Stimulated activated naive CD8-positive, alpha-beta T cell treated with anti-CD3 and anti-CD28 coated beads, Interleukin-15, amount 100 ng/mL, for 72 hours (primary cell): ENCODE measurements around the gene RPN1.
"Not testable (repeated sequence)": the region's sequence is repeated elsewhere in the genome, so short reads cannot be mapped to it uniquely, and the experiment has no call there.

ENCODE experiments used
- ATAC-seq: fragments of 150-1000 bp; cut with Tn5 transposase; 2 replicates; pipeline ENCODE4 v1.10.0; 2021; ENCODE audit warnings: mild to moderate bottlenecking, moderate library complexity
- DNase-seq, 2 donors: peaks; one replicate each; pipeline ENCODE4 v3.0.0; 2021 to 2022
- H3K27ac Mint-ChIP-seq, 2 donors: one replicate each; pipeline ENCODE4 v1.8.0; 2022; ENCODE audit warnings: mild to moderate bottlenecking in 2 of 2, mixed read lengths in 2 of 2, moderate library complexity in 2 of 2
- H3K27me3 Mint-ChIP-seq: one replicate; pipeline ENCODE4 v1.8.0; 2022; ENCODE audit warnings: mixed read lengths
- H3K4me1 Mint-ChIP-seq: one replicate; pipeline ENCODE4 v1.8.0; 2022; ENCODE audit warnings: mild to moderate bottlenecking, mixed read lengths
- H3K4me3 Mint-ChIP-seq, 2 donors: one replicate each; pipeline ENCODE4 v1.8.0; 2022; ENCODE audit warnings: mild to moderate bottlenecking in 2 of 2, mixed read lengths in 2 of 2, moderate library complexity in 1 of 2
- H3K9me3 Mint-ChIP-seq, 2 donors: one replicate each; pipeline ENCODE4 v1.8.0; 2022; ENCODE audit warnings: mixed read lengths in 2 of 2

Gene RPN1

DNA sequence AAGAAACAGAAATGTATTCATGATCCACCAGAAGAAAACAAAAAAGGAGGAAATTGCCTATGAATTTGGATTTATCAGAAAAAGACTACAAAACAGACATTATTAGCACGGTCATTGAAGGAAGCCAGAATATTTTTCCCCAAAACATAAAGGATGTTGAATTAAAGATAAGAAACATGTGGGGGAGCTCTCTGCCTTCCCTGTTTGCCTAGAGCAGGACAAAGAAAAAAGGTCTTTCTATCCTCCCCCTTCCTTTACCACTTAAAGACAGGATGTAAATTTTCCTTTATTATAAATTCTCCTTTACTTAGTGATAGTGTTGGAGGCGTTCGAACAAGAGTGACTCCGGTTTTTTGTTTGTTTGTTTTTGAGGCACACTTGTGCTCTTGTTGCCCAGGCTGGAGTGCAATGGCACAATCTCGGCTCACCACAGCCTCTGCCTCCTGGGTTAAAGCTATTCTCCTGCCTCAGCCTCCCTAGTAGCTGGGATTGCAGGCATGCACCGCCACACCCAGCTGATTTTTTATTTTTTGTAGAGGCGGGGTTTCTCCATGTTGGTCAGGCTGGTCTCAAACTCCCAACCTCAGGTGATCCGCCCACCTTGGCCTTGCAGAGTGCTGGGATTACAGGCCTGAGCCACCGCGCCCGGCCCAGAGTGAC, 14.9 kb upstream of the RPN1 start:
- H3K9me3 Mint-ChIP-seq, result no peaks in the 10 kb centered on the region
- no peak for ATAC-seq

DNA sequence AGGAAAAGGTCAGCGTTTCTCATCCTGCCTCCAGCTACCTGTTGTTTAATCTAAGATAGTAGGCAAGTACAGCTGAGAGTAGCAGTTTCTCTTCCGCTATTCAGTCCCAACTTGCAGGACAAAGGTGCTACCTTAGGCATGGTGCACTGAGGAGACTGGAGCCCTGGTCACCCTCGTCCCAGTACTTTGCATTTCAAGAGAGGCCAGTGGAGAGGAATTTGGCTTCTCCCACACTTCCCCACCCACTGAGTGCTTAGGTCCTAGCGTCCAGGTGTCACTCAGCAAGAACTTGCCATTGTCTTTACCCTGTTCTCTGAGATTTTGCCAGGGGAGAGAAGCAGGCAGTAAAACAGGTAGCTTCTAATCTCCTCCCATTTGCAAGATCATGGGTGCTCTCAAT, 12.5 kb upstream of the RPN1 start:
- H3K4me3 Mint-ChIP-seq, result no peak overlapping the region
- peaks cover 8% of the 10 kb centered on the region for H3K27me3 Mint-ChIP-seq

More for the DNA sequence above, 14.9 kb upstream of the RPN1 start:
- no peaks in the 10 kb centered on the region for H3K4me1 Mint-ChIP-seq
- DNase-seq, result no peak
- no peak overlapping the region for H3K27ac Mint-ChIP-seq
- no peak overlapping the region for H3K4me3 Mint-ChIP-seq
- peaks cover 8% of the 10 kb centered on the region for H3K27me3 Mint-ChIP-seq

DNA sequence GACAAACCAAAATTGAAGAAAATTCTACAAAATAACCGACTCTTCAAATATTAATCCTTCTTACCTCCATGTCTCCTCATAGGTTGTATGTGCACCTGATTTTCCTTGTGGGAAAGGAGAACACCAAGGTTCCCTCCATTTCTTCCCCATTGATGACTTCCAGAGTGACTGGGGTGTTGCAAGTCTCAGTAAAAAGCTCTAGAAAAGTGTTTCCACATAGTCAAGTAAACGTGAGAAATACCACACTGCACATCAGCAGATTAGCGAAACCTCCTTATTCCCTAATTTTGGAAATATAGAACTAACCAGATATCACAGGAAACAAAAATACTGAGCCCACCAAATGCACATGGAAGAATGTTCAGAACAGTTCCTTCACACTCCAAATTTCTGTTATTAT, 4.9 kb upstream of the RPN1 start:
- DNase-seq, result no peak
- H3K9me3 Mint-ChIP-seq, result no peaks in the 10 kb centered on the region
- no peak for ATAC-seq
- H3K4me3 Mint-ChIP-seq, result no peak overlapping the region
- H3K27me3 Mint-ChIP-seq, result no peaks in the 10 kb centered on the region
- peaks cover 14% of the 10 kb centered on the region for H3K4me1 Mint-ChIP-seq
- no peak overlapping the region for H3K27ac Mint-ChIP-seq

More for the DNA sequence above, 12.5 kb upstream of the RPN1 start:
- Mint-ChIP-seq H3K4me1 (no peaks in the 10 kb centered on the region), H3K27ac (no peak overlapping the region), H3K9me3 (no peaks in the 10 kb centered on the region)
- no peak for DNase-seq
- no peak for ATAC-seq

DNA sequence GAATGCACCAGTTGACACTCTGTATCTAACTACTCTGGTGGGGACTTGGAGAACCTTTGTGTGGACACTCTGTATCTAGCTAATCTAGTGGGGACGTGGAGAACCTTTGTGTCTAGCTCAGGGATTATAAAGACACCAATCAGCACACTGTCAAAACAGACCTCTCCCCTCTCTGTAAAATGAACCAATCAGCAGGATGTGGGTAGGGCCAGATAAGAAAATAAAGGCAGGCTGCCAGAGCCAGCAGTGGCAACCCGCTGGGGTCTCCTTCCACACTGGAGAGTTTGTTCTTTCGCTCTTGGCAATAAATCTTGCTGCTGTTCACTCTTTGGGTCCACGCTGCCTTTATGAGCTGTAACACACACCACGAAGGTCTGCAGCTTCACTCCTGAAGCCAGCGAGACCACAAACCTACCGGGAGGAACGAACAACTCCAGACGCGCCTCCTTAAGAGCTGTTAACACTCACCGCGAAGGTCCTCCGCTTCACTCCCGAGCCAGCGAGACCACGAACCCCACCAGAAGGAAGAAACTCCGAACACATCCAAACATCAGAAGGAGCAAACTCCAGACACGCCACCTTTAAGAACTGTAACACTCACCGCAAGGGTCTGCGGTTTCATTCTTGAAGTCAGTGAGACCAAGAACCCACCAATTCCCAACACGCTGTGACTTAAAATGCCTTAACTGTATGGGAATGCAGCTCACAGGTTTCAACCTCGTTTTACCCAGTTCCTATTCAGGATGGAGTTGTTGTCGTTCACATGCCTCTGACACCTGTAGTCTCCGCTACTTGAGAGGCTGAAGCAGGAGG, 3.6 kb upstream of the RPN1 start:
- H3K4me3 Mint-ChIP-seq, result peak overlapping the region; percentile 78 to 89
- not testable (repeated sequence) for ATAC-seq, H3K9me3 Mint-ChIP-seq, H3K27me3 Mint-ChIP-seq
- DNase-seq, result peak; percentile 53 to 57
- peaks cover 14% of the 10 kb centered on the region for H3K4me1 Mint-ChIP-seq
- H3K27ac Mint-ChIP-seq, result peak overlapping the region; percentile 10 to 66

DNA sequence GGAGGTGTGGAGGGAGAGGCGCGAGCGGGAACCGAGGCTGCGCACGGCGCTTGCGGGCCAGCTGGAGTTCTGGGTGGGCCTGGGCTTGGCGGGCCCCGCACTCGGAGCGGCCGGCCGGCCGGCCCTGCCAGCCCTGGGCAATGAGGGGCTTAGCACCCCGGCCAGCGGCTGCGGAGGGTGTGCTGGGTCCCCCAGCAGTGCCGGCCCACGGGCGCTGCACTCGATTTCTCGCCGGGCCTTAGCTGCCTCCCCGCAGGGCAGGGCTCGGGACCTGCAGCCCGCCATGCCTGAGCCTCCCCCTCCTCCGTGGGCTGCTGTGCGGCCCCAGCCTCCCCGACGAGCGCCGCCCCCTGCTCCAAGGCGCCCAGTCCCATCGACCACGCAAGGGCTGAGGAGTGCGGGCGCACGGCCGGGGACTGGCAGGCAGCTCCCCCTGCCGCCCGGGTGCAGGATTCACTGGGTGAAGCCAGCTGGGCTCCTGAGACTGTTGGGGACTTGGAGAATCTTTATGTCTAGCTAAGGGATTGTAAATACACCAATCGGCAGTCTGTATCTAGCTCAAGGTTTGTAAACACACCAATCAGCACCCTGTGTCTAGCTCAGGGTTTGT, 2.9 kb upstream of the RPN1 start:
- H3K4me3 Mint-ChIP-seq, result peak overlapping the region; percentile 78 to 89
- peak in 1 of 2 donors; percentile 67 for DNase-seq
- not testable (repeated sequence) for ATAC-seq, H3K9me3 Mint-ChIP-seq, H3K27me3 Mint-ChIP-seq
- peak overlapping the region in 1 of 2 donors; percentile 10 for H3K27ac Mint-ChIP-seq
- H3K4me1 Mint-ChIP-seq, result peaks cover 21% of the 10 kb centered on the region

DNA sequence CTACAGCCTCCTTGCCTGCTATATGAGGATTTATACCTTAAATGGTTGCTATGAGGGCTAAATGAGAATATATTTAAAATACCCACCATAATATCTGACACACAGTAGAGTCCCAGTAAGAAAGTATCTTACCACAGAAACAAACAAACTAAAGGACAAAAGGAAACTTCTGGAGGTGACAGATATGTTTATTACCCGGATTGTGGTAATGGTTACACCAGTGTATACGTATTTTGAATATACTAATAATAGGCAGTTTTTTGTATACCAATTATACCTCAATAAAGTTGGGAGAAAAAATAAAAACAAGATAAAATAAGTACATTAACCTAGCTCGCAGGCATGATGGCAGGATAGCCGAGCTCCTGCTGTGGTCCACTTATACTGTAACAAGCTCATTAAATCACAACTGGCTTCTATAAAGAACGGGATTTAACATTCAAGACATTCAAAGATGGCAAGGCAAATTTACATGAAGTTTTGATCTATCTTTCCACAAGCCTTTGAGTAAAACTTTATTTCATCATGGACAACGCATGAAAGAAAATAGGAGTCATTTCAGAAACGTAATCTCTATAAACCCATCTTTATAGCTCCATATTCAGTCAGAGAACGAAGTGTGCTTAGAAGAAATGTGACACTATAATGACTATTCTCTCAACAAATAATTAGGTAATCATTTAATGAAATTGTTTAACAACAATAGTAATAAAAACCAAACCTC, 1.5 kb downstream of the RPN1 start:
- no peak for DNase-seq
- H3K27me3 Mint-ChIP-seq, result no peaks in the 10 kb centered on the region
- H3K27ac Mint-ChIP-seq, result peak overlapping the region; percentile 48 to 93
- H3K4me3 Mint-ChIP-seq, result peak overlapping the region; percentile 82 to 93
- peaks cover 37% of the 10 kb centered on the region for H3K4me1 Mint-ChIP-seq
- no peaks in the 10 kb centered on the region for H3K9me3 Mint-ChIP-seq
- no peak for ATAC-seq

DNA sequence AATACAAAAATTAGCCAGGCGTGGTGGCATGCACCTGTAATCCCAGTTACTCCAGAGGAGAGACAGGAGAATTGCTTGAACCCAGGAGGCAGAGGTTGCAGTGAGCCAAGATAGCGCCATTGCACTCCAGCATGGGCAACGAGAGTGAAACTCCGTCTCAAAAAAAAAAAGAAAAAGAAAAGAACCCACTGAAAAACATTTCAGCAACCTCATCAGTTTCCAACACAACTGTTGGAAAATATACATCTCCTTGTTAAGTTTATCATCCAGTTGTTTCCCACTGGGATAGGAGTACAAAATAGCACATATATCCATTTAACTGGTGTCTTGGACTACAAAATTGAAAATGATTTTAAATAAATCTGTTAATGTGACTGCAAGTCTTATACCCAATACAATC, 2.2 kb downstream of the RPN1 start:
- ATAC-seq (no peak), DNase-seq (no peak)
- Mint-ChIP-seq H3K4me1 (peaks cover 32% of the 10 kb centered on the region), H3K9me3 (no peaks in the 10 kb centered on the region), H3K27ac (peak overlapping the region in 1 of 2 donors; percentile 86), H3K27me3 (no peaks in the 10 kb centered on the region), H3K4me3 (peak overlapping the region; percentile 82 to 93)

DNA sequence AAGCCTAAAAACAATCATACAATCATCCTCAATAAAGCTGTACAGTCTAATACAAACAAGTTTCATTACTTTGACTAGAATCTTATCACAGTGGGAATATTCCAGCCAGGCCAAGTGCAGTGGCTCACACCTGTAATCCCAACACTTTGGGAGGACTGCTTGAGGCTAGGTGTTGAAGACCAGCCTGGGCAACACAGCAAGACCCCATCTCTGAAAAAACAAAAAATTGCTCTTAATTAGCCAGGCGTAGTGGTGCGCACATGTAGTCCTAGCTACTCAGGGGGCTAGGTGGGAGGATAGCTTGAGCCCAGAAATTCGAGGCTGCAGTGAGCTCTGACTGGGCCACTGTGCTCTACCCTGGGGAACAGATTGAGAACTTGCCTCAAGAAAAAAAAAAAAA, 3.3 kb downstream of the RPN1 start:
- ATAC-seq (no peak), DNase-seq (no peak)
- peaks cover 35% of the 10 kb centered on the region for H3K4me1 Mint-ChIP-seq
- H3K27me3 Mint-ChIP-seq, result no peaks in the 10 kb centered on the region
- H3K9me3 Mint-ChIP-seq, result no peaks in the 10 kb centered on the region
- H3K4me3 Mint-ChIP-seq, result no peak overlapping the region
- H3K27ac Mint-ChIP-seq, result no peak overlapping the region

DNA sequence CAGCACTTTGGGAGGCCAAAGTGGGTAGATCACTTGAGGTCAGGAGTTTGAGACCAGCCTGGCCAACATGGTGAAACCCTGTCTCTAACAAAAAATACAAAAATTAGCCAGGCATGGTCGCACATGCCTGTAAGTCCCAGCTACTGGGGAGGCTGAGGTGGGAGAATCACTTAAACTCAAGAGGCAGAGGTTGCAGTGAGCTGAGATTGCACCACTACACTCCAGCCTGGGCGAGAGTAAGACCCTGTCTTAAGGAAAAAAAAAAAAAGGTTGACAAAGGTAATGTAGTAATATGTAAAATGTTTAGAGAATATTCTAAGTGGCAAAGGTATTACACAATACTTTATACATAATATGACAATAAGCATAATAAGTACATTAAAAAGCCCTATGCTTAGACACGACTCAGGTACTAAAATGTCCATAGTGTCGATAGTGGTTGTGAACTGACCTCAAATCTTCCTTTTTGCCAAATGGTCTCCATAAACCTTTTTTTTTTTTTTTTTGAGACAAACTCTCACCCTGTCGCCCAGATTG, 16.5 kb downstream of the RPN1 start:
- H3K4me3 Mint-ChIP-seq, result no peak overlapping the region
- H3K27ac Mint-ChIP-seq, result peak overlapping the region in 1 of 2 donors; percentile 8
- no peaks in the 10 kb centered on the region for H3K27me3 Mint-ChIP-seq
- H3K9me3 Mint-ChIP-seq, result no peaks in the 10 kb centered on the region
- ATAC-seq (no peak), DNase-seq (no peak)
- peaks cover 11% of the 10 kb centered on the region for H3K4me1 Mint-ChIP-seq

DNA sequence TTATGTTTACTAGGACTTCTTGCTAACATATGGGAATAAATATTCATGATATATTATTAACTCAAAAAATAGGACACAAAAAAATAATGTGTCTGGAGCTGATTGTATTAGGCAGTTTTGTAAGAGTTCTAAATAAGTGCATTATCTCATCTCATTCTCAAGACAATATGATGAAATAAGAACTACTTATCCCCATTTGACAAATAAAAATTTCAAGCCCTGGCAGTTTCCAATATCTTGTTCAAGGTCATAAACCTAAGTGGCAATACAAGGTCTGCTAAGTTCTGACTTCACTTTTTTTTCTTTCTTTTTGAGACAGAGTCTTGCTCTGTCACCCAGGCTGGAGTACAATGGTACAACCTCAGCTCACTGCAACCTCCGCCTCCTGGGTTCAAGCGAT, 18.3 kb downstream of the RPN1 start:
- DNase-seq (no peak), ATAC-seq (no peak)
- Mint-ChIP-seq H3K27me3 (no peaks in the 10 kb centered on the region), H3K4me3 (no peak overlapping the region), H3K4me1 (peaks cover 2% of the 10 kb centered on the region), H3K9me3 (no peaks in the 10 kb centered on the region), H3K27ac (no peak overlapping the region)

DNA sequence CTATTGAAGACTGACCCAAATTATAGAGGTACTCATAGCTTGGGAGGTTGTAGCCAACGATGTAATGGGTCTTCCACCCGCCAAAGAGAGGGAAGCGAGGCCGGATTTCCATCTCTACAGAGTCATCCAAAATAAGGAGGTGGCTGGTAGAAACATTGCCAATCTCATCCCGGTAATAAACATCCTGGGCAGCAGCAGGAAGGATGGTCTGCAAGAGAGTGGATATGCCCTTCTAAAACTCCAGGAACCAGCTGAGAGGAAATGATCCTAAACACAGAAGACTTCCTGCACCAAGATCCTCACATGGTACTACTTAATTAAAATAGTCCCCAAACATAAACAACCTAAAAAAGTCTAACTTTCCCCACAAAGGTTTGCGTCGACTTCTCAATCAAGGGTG, 20.7 kb downstream of the RPN1 start:
- no peak for DNase-seq
- ATAC-seq, result no peak
- peaks cover 6% of the 10 kb centered on the region for H3K4me1 Mint-ChIP-seq
- no peaks in the 10 kb centered on the region for H3K9me3 Mint-ChIP-seq
- no peak overlapping the region for H3K4me3 Mint-ChIP-seq
- no peaks in the 10 kb centered on the region for H3K27me3 Mint-ChIP-seq
- no peak overlapping the region for H3K27ac Mint-ChIP-seq

DNA sequence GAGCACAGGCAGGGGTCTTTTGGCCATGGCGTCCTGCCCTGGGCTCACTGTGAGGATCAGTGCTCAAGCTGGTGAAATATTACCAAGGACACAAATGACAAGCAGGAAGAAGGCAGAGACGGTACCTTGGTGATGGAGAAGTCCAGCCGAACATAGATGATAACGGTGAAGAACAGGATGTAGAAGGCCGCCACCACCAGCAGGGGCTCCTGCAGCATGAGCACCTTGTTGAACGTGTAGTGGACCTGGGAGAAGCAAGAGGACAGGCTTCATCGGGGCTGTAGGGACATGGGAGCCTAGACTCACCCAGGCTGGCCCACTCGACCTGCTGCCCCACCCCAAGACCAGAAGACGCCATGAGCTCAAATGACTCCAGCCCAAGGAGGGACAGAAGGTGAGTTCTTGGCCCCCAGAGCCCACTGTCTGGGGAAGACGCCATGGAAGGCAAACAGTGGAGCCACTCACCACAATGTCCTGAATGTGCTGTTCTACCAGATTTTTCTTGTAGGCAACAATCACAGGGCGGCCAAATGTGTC, 25.1 kb downstream of the RPN1 start:
- no peaks in the 10 kb centered on the region for H3K9me3 Mint-ChIP-seq
- ATAC-seq, result no peak
- peaks cover 27% of the 10 kb centered on the region for H3K4me1 Mint-ChIP-seq
- no peak for DNase-seq
- peak overlapping the region in 1 of 2 donors; percentile 68 for H3K27ac Mint-ChIP-seq
- H3K27me3 Mint-ChIP-seq, result no peaks in the 10 kb centered on the region
- no peak overlapping the region for H3K4me3 Mint-ChIP-seq

DNA sequence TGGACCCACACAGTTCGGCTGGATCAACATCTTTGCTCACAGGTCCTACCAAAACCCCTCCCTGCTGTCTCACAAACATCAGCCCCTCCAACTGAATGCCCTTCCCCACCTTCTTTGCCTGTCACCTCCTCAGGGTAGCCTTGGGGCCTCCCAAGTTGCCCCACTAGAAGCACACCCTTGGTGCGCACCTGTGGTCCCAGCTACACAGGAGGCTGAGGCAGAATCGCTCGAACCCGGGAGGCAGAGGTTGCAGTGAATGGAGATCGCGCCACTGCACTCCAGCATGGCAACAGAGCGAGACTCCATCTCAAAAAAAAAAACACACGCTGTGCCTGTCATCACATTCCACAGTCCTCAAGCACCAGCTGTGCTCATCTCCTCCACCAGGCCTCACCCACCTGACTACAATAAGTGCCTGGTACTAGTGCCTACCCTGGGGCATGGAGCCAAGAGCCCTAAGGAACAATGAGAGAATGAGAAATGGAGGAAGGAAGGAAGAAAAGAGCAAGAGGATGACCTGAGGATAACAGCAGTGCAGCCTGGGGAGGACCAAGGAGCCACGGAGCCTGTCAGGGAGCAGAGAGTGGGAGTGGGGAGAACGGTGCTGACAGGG, 26.0 kb downstream of the RPN1 start:
- Mint-ChIP-seq H3K4me3 (no peak overlapping the region), H3K27me3 (no peaks in the 10 kb centered on the region), H3K9me3 (no peaks in the 10 kb centered on the region), H3K4me1 (peaks cover 35% of the 10 kb centered on the region), H3K27ac (peak overlapping the region in 1 of 2 donors; percentile 5)
- ATAC-seq, result no peak
- DNase-seq, result no peak

DNA sequence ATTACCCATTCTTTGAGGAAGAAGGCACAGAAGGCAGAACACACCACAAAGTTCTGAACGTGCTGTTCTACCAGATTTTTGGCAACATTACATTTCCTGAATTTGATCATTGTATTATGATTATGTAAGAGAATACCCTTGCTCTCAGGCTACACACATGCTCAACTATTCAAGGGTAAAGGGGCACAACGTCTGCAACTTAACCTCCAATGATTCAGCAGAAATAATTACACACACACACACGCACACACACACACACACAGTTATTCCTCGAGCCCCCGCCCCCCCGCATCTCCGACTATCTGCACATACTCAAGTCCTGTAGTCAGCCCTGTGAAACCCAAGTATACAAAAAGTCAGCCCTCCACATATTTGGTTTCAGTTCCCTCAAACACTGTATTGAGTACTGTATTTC, 26.8 kb downstream of the RPN1 start:
- no peak for ATAC-seq
- DNase-seq, result no peak
- no peaks in the 10 kb centered on the region for H3K27me3 Mint-ChIP-seq
- peak overlapping the region; percentile 70 to 92 for H3K27ac Mint-ChIP-seq
- H3K4me3 Mint-ChIP-seq, result no peak overlapping the region
- H3K4me1 Mint-ChIP-seq, result peaks cover 44% of the 10 kb centered on the region
- H3K9me3 Mint-ChIP-seq, result no peaks in the 10 kb centered on the region

DNA sequence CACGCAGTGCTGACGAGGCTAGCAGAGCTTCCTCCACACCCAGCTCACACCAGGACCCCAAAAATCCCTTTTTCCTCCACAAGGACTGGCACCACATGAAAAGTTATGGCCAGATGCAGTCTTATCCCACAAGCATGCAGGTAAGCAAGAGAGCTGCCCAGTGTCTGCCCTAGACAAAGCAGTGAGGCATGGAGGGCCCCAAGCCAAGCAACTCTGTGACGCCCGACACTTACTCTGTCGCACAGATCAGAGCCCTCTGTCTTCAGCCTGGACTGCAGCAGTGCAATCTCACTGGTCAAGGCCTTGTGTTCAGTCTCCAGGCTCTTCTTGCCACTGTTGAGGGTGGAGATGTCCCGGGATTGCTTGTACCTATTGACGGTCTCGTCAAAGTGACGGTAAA, 28.7 kb downstream of the RPN1 start:
- no peaks in the 10 kb centered on the region for H3K9me3 Mint-ChIP-seq
- H3K27me3 Mint-ChIP-seq, result no peaks in the 10 kb centered on the region
- DNase-seq, result no peak
- H3K27ac Mint-ChIP-seq, result no peak overlapping the region
- no peak overlapping the region for H3K4me3 Mint-ChIP-seq
- no peak for ATAC-seq
- peaks cover 52% of the 10 kb centered on the region for H3K4me1 Mint-ChIP-seq
